ENCODE data around the gene ZNF512.
"Not testable (repeated sequence)": the region's sequence is repeated elsewhere in the genome, so short reads cannot be mapped to it uniquely, and the experiment has no call there.

The ZNF512 gene

GRCh38 chr2:27582695-27583389 lies at the start of gene ZNF512:
TSS of gene ZNF512 (plus strand) at chr2:27583042. CDS start at chr2:27583113, 71 bp downstream.
- DNase-seq: peak; percentile 65

- DNase-seq: no peak
Measured at GRCh38 chr2:27537287-27537686, 45.6 kb upstream of the ZNF512 start.

GRCh38 chr2:27538839-27539450 lies 43.9 kb upstream of the ZNF512 start:
- not testable (repeated sequence) for DNase-seq

- not testable (repeated sequence) for DNase-seq
Measured at GRCh38 chr2:27539649-27540048, 43.2 kb upstream of the ZNF512 start.

- no peak for DNase-seq
Measured at GRCh38 chr2:27544143-27544821, 38.6 kb upstream of the ZNF512 start.

GRCh38 chr2:27545348-27546141 lies 37.3 kb upstream of the ZNF512 start:
- DNase-seq: no peak

- DNase-seq: no peak
Measured at GRCh38 chr2:27549303-27549702, 33.5 kb upstream of the ZNF512 start.

GRCh38 chr2:27551514-27551913 lies 31.3 kb upstream of the ZNF512 start:
- no peak for DNase-seq

GRCh38 chr2:27552941-27553340 lies 29.9 kb upstream of the ZNF512 start:
- no peak for DNase-seq

GRCh38 chr2:27554451-27554850 lies 28.4 kb upstream of the ZNF512 start:
- not testable (repeated sequence) for DNase-seq

GRCh38 chr2:27559228-27559627 lies 23.6 kb upstream of the ZNF512 start:
- no peak for DNase-seq

GRCh38 chr2:27561060-27561459 lies 21.8 kb upstream of the ZNF512 start:
- DNase-seq: no peak

GRCh38 chr2:27566628-27567027 lies 16.2 kb upstream of the ZNF512 start:
- no peak for DNase-seq

- no peak for DNase-seq
Measured at GRCh38 chr2:27569398-27569797, 13.4 kb upstream of the ZNF512 start.

- DNase-seq: no peak
Measured at GRCh38 chr2:27571197-27571596, 11.6 kb upstream of the ZNF512 start.

- no peak for DNase-seq
Measured at GRCh38 chr2:27571681-27572080, 11.2 kb upstream of the ZNF512 start.

GRCh38 chr2:27572439-27572838 lies 10.4 kb upstream of the ZNF512 start:
- DNase-seq: no peak

- DNase-seq: no peak
Measured at GRCh38 chr2:27572998-27573429, 9.8 kb upstream of the ZNF512 start.

- no peak for DNase-seq
Measured at GRCh38 chr2:27573452-27573851, 9.4 kb upstream of the ZNF512 start.

- DNase-seq: no peak
Measured at GRCh38 chr2:27581417-27582128, 1.3 kb upstream of the ZNF512 start.

GRCh38 chr2:27582129-27582694 lies 630 bp upstream of the ZNF512 start:
- no peak for DNase-seq

- DNase-seq: no peak
Measured at GRCh38 chr2:27583390-27583915, 611 bp downstream of the ZNF512 start.
